Raji (cell line): ENCODE results near the gene HHAT.

Source experiments
- POLR2A ChIP-seq: IDR thresholded peaks from 2 replicates; pipeline ENCODE4 v1.6.1; 2011; ENCODE audit warnings: low read depth, low read length, control low read depth; ENCODE audit not compliant: insufficient read depth

Gene HHAT

GRCh38 chr1:210558302-210558701 is 229.6 kb downstream of the HHAT start:
- no peak for TF ChIP-seq POLR2A

- no peak for TF ChIP-seq POLR2A
Observed at GRCh38 chr1:210565306-210565705, 236.6 kb downstream of the HHAT start.

GRCh38 chr1:210568631-210569030 is 239.9 kb downstream of the HHAT start:
- TF ChIP-seq POLR2A: no peak

- TF ChIP-seq POLR2A: no peak
Observed at GRCh38 chr1:210570116-210570515, 241.4 kb downstream of the HHAT start.

- no peak for TF ChIP-seq POLR2A
Observed at GRCh38 chr1:210571356-210572284, 242.9 kb downstream of the HHAT start.

GRCh38 chr1:210573141-210573540 is 244.4 kb downstream of the HHAT start:
- no peak for TF ChIP-seq POLR2A

- TF ChIP-seq POLR2A: no peak
Observed at GRCh38 chr1:210582205-210582970, 253.7 kb downstream of the HHAT start.

GRCh38 chr1:210584439-210585113 is 255.9 kb downstream of the HHAT start:
- no peak for TF ChIP-seq POLR2A

GRCh38 chr1:210586771-210587170 is 258.1 kb downstream of the HHAT start:
- no peak for TF ChIP-seq POLR2A

- no peak for TF ChIP-seq POLR2A
Observed at GRCh38 chr1:210587566-210587965, 258.9 kb downstream of the HHAT start.

- no peak for TF ChIP-seq POLR2A
Observed at GRCh38 chr1:210588357-210588756, 259.7 kb downstream of the HHAT start.

GRCh38 chr1:210588946-210589345 is 260.2 kb downstream of the HHAT start:
- TF ChIP-seq POLR2A: no peak

- TF ChIP-seq POLR2A: no peak
Observed at GRCh38 chr1:210591214-210591613, 262.5 kb downstream of the HHAT start.

- no peak for TF ChIP-seq POLR2A
Observed at GRCh38 chr1:210594605-210595004, 265.9 kb downstream of the HHAT start.

GRCh38 chr1:210596641-210597040 is 267.9 kb downstream of the HHAT start:
- no peak for TF ChIP-seq POLR2A
